HCT116 (cell line): ENCODE results near the gene PDE7B. TPM values are rescaled to one million over a fixed set of nuclear protein-coding genes. Genes with fewer than 3 reads are reported as not detected.

Experiments
- ATAC-seq: fragments of 200-7000 bp; cut with Tn5 transposase; 2 replicates; pipeline ENCODE4 v1.9.1; 2020; ENCODE audit warnings: mild to moderate bottlenecking, moderate library complexity
- BruUV-seq: library from RNA; stranded (reverse); fragments of 400-500 nt; replicated peaks from 2 replicates; lab custom pipeline; 2021; lab: Mats Ljungman, UMichigan
- CTCF ChIA-PET: fragments of 300-600 bp; sonication (Branson Sonifier 250); formaldehyde crosslinking; loops from one replicate; lab custom pipeline; 2021; ENCODE audit warnings: antibody characterized with exemption; lab: Charles Lee
- POLR2A ChIA-PET: fragments of 300-600, 350-600 bp; sonication (Branson Sonifier 250); formaldehyde crosslinking; loops from one replicate; lab custom pipeline; 2021; ENCODE audit warnings: antibody characterized with exemption; lab: Charles Lee
- RAD21 ChIA-PET, 2 experiments: fragments of 300-600 bp; sonication (Branson Sonifier 250); formaldehyde crosslinking; loops; one replicate each; lab custom pipeline; 2023; ENCODE audit warnings: low total read pairs in 2 of 2; ENCODE audit not compliant: uncharacterized antibody in 2 of 2, unreplicated experiment in 2 of 2, low non-redundant PET in 1 of 2; lab: Charles Lee
- DNase-seq: peaks from one replicate; pipeline ENCODE4 v3.0.0-alpha.2; 2010; ENCODE audit warnings: low read depth, low spot score
- H2AFZ ChIP-seq: fragments of 200-600 bp; shearing (Covaris generic), sonication (generic); 2 replicates; pipeline ENCODE4 v1.6.1; 2017; ENCODE audit warnings: low read depth, mixed run types, mixed read lengths, antibody characterized with exemption, low read length; ENCODE audit not compliant: poor library complexity, severe bottlenecking
- H3K27ac ChIP-seq: 2 replicates; pipeline ENCODE4 v1.5.1; 2012; ENCODE audit warnings: low read depth, low read length
- H3K27me3 ChIP-seq: fragments of 200-600 bp; sonication (generic); 2 replicates; pipeline ENCODE4 v1.6.1; 2016; ENCODE audit warnings: mixed run types, low read length, mixed read lengths; ENCODE audit not compliant: insufficient read depth
- H3K36me3 ChIP-seq, 2 experiments: fragments of 200-500 bp in 1 of 2; fragments of 200-600 bp in 1 of 2; sonication (Bioruptor generic) in 1 of 2; sonication (generic) in 1 of 2; 2 replicates each; pipeline versions ENCODE4 v1.5.1 to v1.6.1; 2014 to 2016; ENCODE audit warnings: low read length in 2 of 2, inconsistent platforms in 1 of 2, mixed read lengths in 1 of 2, mixed run types in 1 of 2; ENCODE audit not compliant: insufficient read depth in 2 of 2, control insufficient read depth in 1 of 2
- H3K4me1 ChIP-seq, 2 experiments: fragments of 200-600 bp in 1 of 2; sonication (generic) in 1 of 2; 2 replicates each; pipeline versions ENCODE4 v1.5.1 to v1.6.1; 2012 to 2017; ENCODE audit warnings: low read length in 2 of 2, inconsistent platforms in 1 of 2, mild to moderate bottlenecking in 1 of 2, mixed read lengths in 1 of 2, mixed run types in 1 of 2, moderate library complexity in 1 of 2; ENCODE audit not compliant: insufficient read depth in 2 of 2, control insufficient read depth in 1 of 2
- H3K4me2 ChIP-seq: fragments of 200-600 bp; sonication (generic); 2 replicates; pipeline ENCODE4 v1.6.1; 2017; ENCODE audit warnings: mixed run types, low read length, mixed read lengths
- H3K4me3 ChIP-seq, 2 experiments: fragments of 200-600 bp in 1 of 2; sonication (generic) in 1 of 2; replicated peaks in 1 of 2; 2 replicates each; pipeline ENCODE4 v1.5.1; 2011 to 2016; ENCODE audit warnings: low read length in 2 of 2, control low read depth in 1 of 2, low read depth in 1 of 2, mild to moderate bottlenecking in 1 of 2, mixed read lengths in 1 of 2, mixed run types in 1 of 2
- H3K79me2 ChIP-seq: fragments of 200-600 bp; sonication (generic); 2 replicates; pipeline ENCODE4 v1.6.1; 2017; ENCODE audit warnings: mild to moderate bottlenecking, mixed run types, low read length, moderate library complexity, mixed read lengths; ENCODE audit not compliant: insufficient read depth
- H3K9ac ChIP-seq: fragments of 200-600 bp; sonication (generic); 2 replicates; pipeline ENCODE4 v1.6.1; 2016; ENCODE audit warnings: low read length, mixed read lengths
- H3K9me2 ChIP-seq: fragments of 200-600 bp; sonication (generic), shearing (Covaris generic); 2 replicates; pipeline ENCODE4 v1.6.1; 2017; ENCODE audit warnings: mixed run types, mild to moderate bottlenecking, moderate library complexity; ENCODE audit not compliant: insufficient read depth
- H3K9me3 ChIP-seq, 2 experiments: fragments of 200-500 bp in 1 of 2; fragments of 200-600 bp in 1 of 2; sonication (Bioruptor generic) in 1 of 2; sonication (generic) in 1 of 2; 2 replicates each; pipeline ENCODE4 v1.6.1; 2014 to 2017; ENCODE audit warnings: low read length in 2 of 2, mixed read lengths in 2 of 2, inconsistent platforms in 1 of 2, low read depth in 1 of 2, mild to moderate bottlenecking in 1 of 2, mixed run types in 1 of 2, moderate library complexity in 1 of 2; ENCODE audit not compliant: control insufficient read depth in 1 of 2, insufficient read depth in 1 of 2
- H4K20me1 ChIP-seq: fragments of 200-600 bp; sonication (generic), shearing (Covaris generic); 2 replicates; pipeline ENCODE4 v1.6.1; 2017; ENCODE audit warnings: mixed run types, mild to moderate bottlenecking, moderate library complexity; ENCODE audit not compliant: insufficient read depth
- EGR1 ChIP-seq: IDR thresholded peaks from 2 replicates; pipeline ENCODE4 v1.6.1; 2012; ENCODE audit warnings: low read depth
- ELF1 ChIP-seq: IDR thresholded peaks from 2 replicates; pipeline ENCODE4 v1.6.1; 2012; ENCODE audit warnings: low read depth, borderline replicate concordance
- EZH2 ChIP-seq: fragments of 200-600 bp; sonication (generic); IDR thresholded peaks from 2 replicates; pipeline ENCODE4 v1.6.1; 2017; ENCODE audit warnings: antibody characterized with exemption, mixed run types
- EZH2phosphoT487 ChIP-seq: fragments of 200-600 bp; IDR thresholded peaks from 2 replicates; pipeline ENCODE4 v1.6.1; 2018; ENCODE audit warnings: antibody characterized with exemption, borderline replicate concordance
- JUND ChIP-seq: IDR thresholded peaks from 2 replicates; pipeline ENCODE4 v1.6.1; 2012
- RAD21 ChIP-seq: IDR thresholded peaks from 2 replicates; pipeline ENCODE4 v1.6.1; 2012; ENCODE audit warnings: low read depth, mild to moderate bottlenecking
- TCF7L2 ChIP-seq: IDR thresholded peaks from 2 replicates; pipeline ENCODE4 v1.7.0; 2011; ENCODE audit warnings: borderline replicate concordance, inconsistent platforms; ENCODE audit not compliant: insufficient read depth, insufficient read length; ENCODE audit errors: extremely low read depth
- YY1 ChIP-seq: IDR thresholded peaks from 2 replicates; pipeline ENCODE4 v1.6.1; 2011; ENCODE audit warnings: low read length, low read depth, moderate library complexity, mild to moderate bottlenecking; ENCODE audit not compliant: insufficient replicate concordance; ENCODE audit errors: extremely low read depth
- ZFX ChIP-seq: fragments of 450-650 bp; IDR thresholded peaks from 2 replicates; pipeline ENCODE4 v1.6.1; 2017
- intact Hi-C: fragments of 100-400 bp; cut with micrococcal nuclease; formaldehyde crosslinking; loops from 2 replicates; pipeline ENCODE4 v1.10.0; 2022
- total RNA-seq: library from RNA; stranded (reverse); gene quantifications from one replicate; pipeline ENCODE4 v1.2.1, GENCODE V29; 2021; ENCODE audit not compliant: unreplicated experiment
- TF ChIP-seq, protein P1 (sequence below), 3 experiments: fragments of 200-600 bp in 1 of 3; sonication (generic) in 1 of 3; IDR thresholded peaks in 2 of 3; conservative IDR thresholded peaks in 1 of 3; 2 replicates each; pipeline ENCODE4 v1.5.1; 2012 to 2017; ENCODE audit warnings: low read depth in 2 of 3, low read length in 2 of 3, antibody characterized with exemption in 1 of 3, borderline replicate concordance in 1 of 3, control low read depth in 1 of 3, mild to moderate bottlenecking in 1 of 3, mixed read lengths in 1 of 3, mixed run types in 1 of 3, moderate library complexity in 1 of 3; ENCODE audit not compliant: insufficient read depth in 1 of 3
- TF ChIP-seq, protein P2 (sequence below): IDR thresholded peaks from 2 replicates; pipeline ENCODE4 v1.6.1; 2012

The PDE7B gene
- total RNA-seq, 1 experiment from 2014 or later = 0.61 TPM

- Histone ChIP-seq H2AFZ (no peak overlapping the region), H3K36me3 (no peaks in the 10 kb centered on the region), H3K9ac (no peak overlapping the region), H3K79me2 (no peaks in the 10 kb centered on the region), H3K27ac (no peak overlapping the region), H3K4me2 (no peak overlapping the region), H4K20me1 (no peaks in the 10 kb centered on the region), H3K27me3 (no peaks in the 10 kb centered on the region), H3K4me1 (no peaks in the 10 kb centered on the region), H3K9me2 (no peaks in the 10 kb centered on the region), H3K4me3 (no peak overlapping the region), H3K9me3 (no peaks in the 10 kb centered on the region)
- TF ChIP-seq EZH2 = no peak
- ChIA-PET CTCF (no interaction called here), RAD21 (no interaction called here), POLR2A (no interaction called here)
- ATAC-seq (no peak), DNase-seq (no peak)
- intact Hi-C loops = no loop called here
- BruUV-seq = no TSS peak
These were observed 329.4 kb downstream of the PDE7B start for GRCh38 chr6:136180704-136181511.

DNA sequence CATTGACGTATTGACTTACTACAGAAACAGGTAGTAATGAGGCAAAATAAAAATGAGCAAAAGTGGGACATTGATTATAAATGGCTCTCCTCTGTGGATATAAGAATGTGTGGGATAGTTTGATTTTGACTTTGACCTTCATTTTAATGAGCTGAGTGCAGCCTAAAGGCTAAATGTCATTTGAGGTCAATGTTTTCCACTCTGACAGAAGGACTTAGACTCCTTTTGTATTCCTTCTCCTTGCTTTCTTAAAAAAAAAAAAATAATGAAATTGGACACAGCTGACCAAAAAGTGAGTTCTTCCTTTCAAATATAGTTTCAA lies 330.0 kb downstream of the PDE7B start:
- H3K9ac ChIP-seq = no peak overlapping the region
- H3K27ac ChIP-seq = no peak overlapping the region
- no peak overlapping the region for H2AFZ ChIP-seq
- no peaks in the 10 kb centered on the region for H3K27me3 ChIP-seq
- intact Hi-C loops = no loop called here
- H3K9me3 ChIP-seq = no peaks in the 10 kb centered on the region
- no peaks in the 10 kb centered on the region for H3K36me3 ChIP-seq
- RAD21 ChIA-PET = no interaction called here
- H3K79me2 ChIP-seq = no peaks in the 10 kb centered on the region
- no peak overlapping the region for H3K4me2 ChIP-seq
- no peak for ATAC-seq
- POLR2A ChIA-PET = no interaction called here
- H3K4me3 ChIP-seq = no peak overlapping the region
- no peaks in the 10 kb centered on the region for H3K4me1 ChIP-seq
- H4K20me1 ChIP-seq = no peaks in the 10 kb centered on the region
- no peaks in the 10 kb centered on the region for H3K9me2 ChIP-seq
- DNase-seq = no peak
- no TSS peak for BruUV-seq
- no peak for TF ChIP-seq JUND
- no peak for TF ChIP-seq EZH2
- no peak for TF ChIP-seq ZFX
- TF ChIP-seq RAD21 = no peak
- TF ChIP-seq, protein P1, sequence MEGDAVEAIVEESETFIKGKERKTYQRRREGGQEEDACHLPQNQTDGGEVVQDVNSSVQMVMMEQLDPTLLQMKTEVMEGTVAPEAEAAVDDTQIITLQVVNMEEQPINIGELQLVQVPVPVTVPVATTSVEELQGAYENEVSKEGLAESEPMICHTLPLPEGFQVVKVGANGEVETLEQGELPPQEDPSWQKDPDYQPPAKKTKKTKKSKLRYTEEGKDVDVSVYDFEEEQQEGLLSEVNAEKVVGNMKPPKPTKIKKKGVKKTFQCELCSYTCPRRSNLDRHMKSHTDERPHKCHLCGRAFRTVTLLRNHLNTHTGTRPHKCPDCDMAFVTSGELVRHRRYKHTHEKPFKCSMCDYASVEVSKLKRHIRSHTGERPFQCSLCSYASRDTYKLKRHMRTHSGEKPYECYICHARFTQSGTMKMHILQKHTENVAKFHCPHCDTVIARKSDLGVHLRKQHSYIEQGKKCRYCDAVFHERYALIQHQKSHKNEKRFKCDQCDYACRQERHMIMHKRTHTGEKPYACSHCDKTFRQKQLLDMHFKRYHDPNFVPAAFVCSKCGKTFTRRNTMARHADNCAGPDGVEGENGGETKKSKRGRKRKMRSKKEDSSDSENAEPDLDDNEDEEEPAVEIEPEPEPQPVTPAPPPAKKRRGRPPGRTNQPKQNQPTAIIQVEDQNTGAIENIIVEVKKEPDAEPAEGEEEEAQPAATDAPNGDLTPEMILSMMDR (IDR thresholded peaks at IDR 0.05 in 2 of 3, conservative IDR thresholded peaks at IDR 0.05 in 1 of 3; ENCODE audit: borderline replicate concordance in 1 of 3, insufficient read depth in 1 of 3, low read depth in 2 of 3, low read length in 2 of 3) = no peak
- TF ChIP-seq EZH2phosphoT487 = no peak
- TF ChIP-seq YY1 = no peak
- no peak for TF ChIP-seq ELF1
- TF ChIP-seq TCF7L2 = no peak
- TF ChIP-seq, protein P2, sequence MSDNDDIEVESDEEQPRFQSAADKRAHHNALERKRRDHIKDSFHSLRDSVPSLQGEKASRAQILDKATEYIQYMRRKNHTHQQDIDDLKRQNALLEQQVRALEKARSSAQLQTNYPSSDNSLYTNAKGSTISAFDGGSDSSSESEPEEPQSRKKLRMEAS = no peak
- no peak for TF ChIP-seq EGR1
- CTCF ChIA-PET = no interaction called here
